Measurements from ENCODE around the gene SLC17A1.

SLC17A1 gene

DNA sequence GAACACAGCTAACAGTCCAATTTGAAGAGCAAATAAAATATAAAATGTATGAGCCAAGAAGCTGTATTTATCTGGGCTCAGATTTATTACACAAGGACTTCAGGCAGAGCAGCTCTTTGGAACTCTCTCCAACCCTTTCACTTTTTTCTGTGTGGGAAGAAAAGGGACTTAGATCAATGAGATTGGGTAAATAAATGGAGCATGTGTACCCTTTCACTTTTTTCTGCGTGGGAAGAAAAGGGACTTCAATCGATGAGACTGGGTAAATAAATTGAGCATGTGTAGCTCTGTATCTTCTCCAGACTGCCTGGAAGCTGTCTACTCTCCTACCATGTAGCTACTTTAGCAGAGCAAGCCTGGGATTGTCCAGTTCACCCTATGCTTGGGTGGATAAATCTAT, 31.5 kb upstream of the SLC17A1 start:
- H3K4me3 ChIP-seq (ENCODE audit: low read depth in 1 of 2, low read length in 2 of 2) = no peak overlapping the region
- H3K9me3 ChIP-seq (ENCODE audit: low read length) = no peaks in the 10 kb centered on the region
- no peak overlapping the region for H3K27ac ChIP-seq (ENCODE audit: low read depth, low read length)
- H3K4me1 ChIP-seq (ENCODE audit: insufficient read depth, low read length) = no peaks in the 10 kb centered on the region
- H3K27me3 ChIP-seq (ENCODE audit: control insufficient read depth in 1 of 2, insufficient read depth in 2 of 2, low read length in 2 of 2) = no peaks in the 10 kb centered on the region
- H3K36me3 ChIP-seq (ENCODE audit: insufficient read depth, low read length) = no peaks in the 10 kb centered on the region
- no peak overlapping the region for H3K9ac ChIP-seq (ENCODE audit: low read length)

DNA sequence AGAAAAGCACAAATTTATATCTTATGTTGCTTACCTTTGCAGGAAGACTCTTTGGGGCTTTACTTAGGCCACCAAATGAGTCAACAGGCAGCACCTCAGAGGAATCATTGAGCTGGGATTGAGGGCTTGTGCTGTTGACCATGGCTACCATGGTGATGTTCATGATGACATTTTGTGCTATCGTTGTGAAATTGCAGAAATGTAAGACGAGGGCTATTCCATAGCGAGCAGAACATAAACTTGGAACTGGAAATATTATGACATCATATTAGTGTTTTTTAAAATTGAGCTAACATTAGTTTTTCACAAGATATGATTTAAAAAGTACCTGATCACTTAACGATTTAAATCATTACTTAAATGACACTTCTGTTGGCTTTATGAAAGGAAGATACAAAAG, 30.3 kb upstream of the SLC17A1 start:
- Histone ChIP-seq H3K27ac (ENCODE audit: low read depth, low read length) (no peak overlapping the region), H3K27me3 (ENCODE audit: control insufficient read depth in 1 of 2, insufficient read depth in 2 of 2, low read length in 2 of 2) (no peaks in the 10 kb centered on the region), H3K4me3 (ENCODE audit: low read depth in 1 of 2, low read length in 2 of 2) (no peak overlapping the region)

DNA sequence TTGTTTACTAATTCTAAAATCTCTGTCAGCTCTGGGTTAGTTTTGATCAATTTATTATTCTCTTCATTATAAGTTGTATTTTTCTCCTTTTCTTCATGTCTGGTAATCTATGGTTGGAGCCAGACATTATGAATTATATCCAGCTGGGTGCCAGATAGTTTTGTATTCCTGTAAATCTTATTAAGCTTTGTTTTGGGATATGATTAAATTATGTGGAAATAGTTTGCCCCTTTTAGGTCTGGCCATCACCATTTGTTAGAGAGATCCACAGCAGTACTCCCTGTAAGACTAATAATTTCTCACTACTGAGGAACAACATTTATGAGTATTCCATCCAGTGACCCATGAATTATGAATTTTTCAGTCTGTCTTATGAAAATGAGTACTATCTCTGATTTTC, 20.9 kb upstream of the SLC17A1 start:
- Histone ChIP-seq H3K9me3 (ENCODE audit: low read length) (no peaks in the 10 kb centered on the region), H3K9ac (ENCODE audit: low read length) (no peak overlapping the region)

More for the DNA sequence above, 30.3 kb upstream of the SLC17A1 start:
- H3K4me1 ChIP-seq (ENCODE audit: insufficient read depth, low read length) = no peaks in the 10 kb centered on the region
- H3K36me3 ChIP-seq (ENCODE audit: insufficient read depth, low read length) = no peaks in the 10 kb centered on the region
- no peak overlapping the region for H3K9ac ChIP-seq (ENCODE audit: low read length)
- H3K9me3 ChIP-seq (ENCODE audit: low read length) = no peaks in the 10 kb centered on the region

DNA sequence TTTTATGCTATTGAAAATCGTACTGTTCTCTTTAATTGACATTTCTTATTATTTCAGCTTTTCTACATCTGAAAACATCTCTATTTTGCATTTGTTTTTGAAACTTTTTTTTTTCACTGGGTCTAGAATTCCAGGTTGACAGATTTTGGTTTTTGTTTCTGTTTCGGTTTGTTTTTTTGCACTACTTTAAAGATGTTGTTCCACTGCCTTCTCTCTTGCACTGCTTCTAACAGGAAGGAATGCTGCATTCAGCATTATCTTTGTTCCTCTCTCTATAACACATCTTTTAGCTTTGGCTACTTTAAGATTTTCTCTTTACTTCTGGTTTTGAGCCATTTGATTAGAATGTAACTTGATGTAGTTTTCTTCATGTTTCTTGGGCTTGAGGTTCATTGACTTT, 20.1 kb upstream of the SLC17A1 start:
- H3K27ac ChIP-seq (ENCODE audit: low read depth, low read length) = no peak overlapping the region
- no peaks in the 10 kb centered on the region for H3K9me3 ChIP-seq (ENCODE audit: low read length)
- H3K36me3 ChIP-seq (ENCODE audit: insufficient read depth, low read length) = no peaks in the 10 kb centered on the region
- H3K4me1 ChIP-seq (ENCODE audit: insufficient read depth, low read length) = no peaks in the 10 kb centered on the region
- H3K9ac ChIP-seq (ENCODE audit: low read length) = no peak overlapping the region
- H3K27me3 ChIP-seq (ENCODE audit: control insufficient read depth in 1 of 2, insufficient read depth in 2 of 2, low read length in 2 of 2) = no peaks in the 10 kb centered on the region
- no peak overlapping the region for H3K4me3 ChIP-seq (ENCODE audit: low read depth in 1 of 2, low read length in 2 of 2)

More for the DNA sequence above, 20.9 kb upstream of the SLC17A1 start:
- H3K36me3 ChIP-seq (ENCODE audit: insufficient read depth, low read length) = no peaks in the 10 kb centered on the region
- H3K27me3 ChIP-seq (ENCODE audit: control insufficient read depth in 1 of 2, insufficient read depth in 2 of 2, low read length in 2 of 2) = no peaks in the 10 kb centered on the region
- H3K4me3 ChIP-seq (ENCODE audit: low read depth in 1 of 2, low read length in 2 of 2) = no peak overlapping the region
- H3K4me1 ChIP-seq (ENCODE audit: insufficient read depth, low read length) = no peaks in the 10 kb centered on the region
- no peak overlapping the region for H3K27ac ChIP-seq (ENCODE audit: low read depth, low read length)

DNA sequence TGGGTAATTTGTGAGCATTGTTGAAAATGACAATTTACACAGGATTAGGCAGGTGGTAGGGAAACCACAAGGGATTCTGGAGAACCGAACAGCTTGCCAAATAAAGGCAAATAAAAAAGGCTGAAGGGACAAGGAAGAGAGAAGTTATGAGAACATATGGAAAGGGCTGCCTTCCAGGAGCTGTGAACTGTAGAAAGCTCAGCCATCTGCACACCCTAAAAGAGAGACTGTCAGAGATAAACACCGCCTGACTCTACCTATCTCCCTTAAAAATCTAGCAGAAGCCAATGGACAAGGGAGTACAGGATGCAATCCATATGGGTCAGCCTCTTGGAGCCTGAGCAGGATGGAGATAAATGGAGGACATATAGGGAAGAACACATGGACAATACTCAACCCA, 12.7 kb upstream of the SLC17A1 start:
- Histone ChIP-seq H3K27me3 (ENCODE audit: control insufficient read depth in 1 of 2, insufficient read depth in 2 of 2, low read length in 2 of 2) (no peaks in the 10 kb centered on the region), H3K4me1 (ENCODE audit: insufficient read depth, low read length) (no peaks in the 10 kb centered on the region), H3K36me3 (ENCODE audit: insufficient read depth, low read length) (no peaks in the 10 kb centered on the region), H3K4me3 (ENCODE audit: low read depth in 1 of 2, low read length in 2 of 2) (no peak overlapping the region), H3K27ac (ENCODE audit: low read depth, low read length) (no peak overlapping the region), H3K9me3 (ENCODE audit: low read length) (no peaks in the 10 kb centered on the region), H3K9ac (ENCODE audit: low read length) (no peak overlapping the region)

DNA sequence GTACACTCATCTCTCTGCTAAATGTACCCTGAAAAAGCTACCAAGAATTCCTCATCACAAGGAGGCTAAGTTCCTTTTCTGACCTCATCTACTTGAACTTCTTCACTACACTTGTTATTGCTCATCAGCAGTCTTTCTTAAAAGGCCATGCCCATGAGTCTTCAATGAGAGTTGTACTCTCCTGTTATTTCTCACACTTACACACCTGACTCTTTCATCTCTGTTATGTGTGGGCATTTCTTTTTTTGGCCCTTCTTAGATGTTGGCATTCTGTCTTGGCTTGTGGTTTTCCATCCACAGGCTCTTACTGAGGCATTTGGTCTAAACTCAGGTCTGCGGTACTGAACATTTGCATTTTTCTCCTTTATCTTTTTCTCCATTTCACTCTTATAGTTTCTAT, 10.7 kb upstream of the SLC17A1 start:
- no peaks in the 10 kb centered on the region for H3K9me3 ChIP-seq (ENCODE audit: low read length)
- no peaks in the 10 kb centered on the region for H3K36me3 ChIP-seq (ENCODE audit: insufficient read depth, low read length)
- no peaks in the 10 kb centered on the region for H3K27me3 ChIP-seq (ENCODE audit: control insufficient read depth in 1 of 2, insufficient read depth in 2 of 2, low read length in 2 of 2)
- no peaks in the 10 kb centered on the region for H3K4me1 ChIP-seq (ENCODE audit: insufficient read depth, low read length)
- no peak overlapping the region for H3K4me3 ChIP-seq (ENCODE audit: low read depth in 1 of 2, low read length in 2 of 2)
- no peak overlapping the region for H3K27ac ChIP-seq (ENCODE audit: low read depth, low read length)
- H3K9ac ChIP-seq (ENCODE audit: low read length) = no peak overlapping the region

DNA sequence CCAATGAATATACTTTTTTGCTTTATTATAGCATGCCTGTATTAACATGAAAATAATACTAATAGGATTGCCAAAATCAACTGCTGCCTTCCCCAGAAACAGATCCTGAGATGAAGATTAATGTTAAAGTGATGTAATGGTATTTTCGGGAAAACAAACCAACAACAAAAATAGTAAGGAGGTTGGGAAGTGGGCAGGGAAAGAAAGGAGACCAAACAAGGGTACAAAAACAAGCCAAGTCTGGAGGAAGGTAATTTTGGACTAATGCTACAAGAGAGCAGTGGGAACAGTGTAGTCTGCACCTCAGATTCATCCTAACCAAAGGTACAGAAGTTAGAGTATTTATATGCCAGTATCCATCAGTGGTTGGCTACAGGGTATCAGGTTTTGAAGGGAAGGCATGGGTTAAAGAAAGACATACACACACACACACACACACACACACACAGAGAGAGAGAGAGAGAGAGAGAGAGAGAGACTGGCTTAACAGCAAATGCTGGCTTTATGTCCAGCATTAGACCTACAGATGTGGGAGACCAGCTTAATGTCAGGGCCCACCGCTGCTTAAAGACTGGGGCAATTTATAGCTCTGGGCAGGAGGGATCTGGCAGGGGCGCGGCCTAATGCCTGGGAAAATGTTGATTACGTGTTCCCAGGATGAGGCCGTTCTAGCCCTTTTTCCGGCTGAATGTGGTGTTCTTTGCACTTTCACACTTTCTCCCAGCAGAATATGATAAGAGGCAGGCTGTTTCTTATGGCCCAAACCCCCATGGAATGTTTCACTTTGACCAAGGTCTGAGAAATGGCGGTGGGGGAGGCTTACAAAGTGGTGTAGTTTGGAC, 3.8 kb upstream of the SLC17A1 start:
- no peaks in the 10 kb centered on the region for H3K27me3 ChIP-seq (ENCODE audit: control insufficient read depth in 1 of 2, insufficient read depth in 2 of 2, low read length in 2 of 2)
- H3K36me3 ChIP-seq (ENCODE audit: insufficient read depth, low read length) = no peaks in the 10 kb centered on the region
- no peaks in the 10 kb centered on the region for H3K9me3 ChIP-seq (ENCODE audit: low read length)
- H3K4me3 ChIP-seq (ENCODE audit: low read depth in 1 of 2, low read length in 2 of 2) = no peak overlapping the region
- no peaks in the 10 kb centered on the region for H3K4me1 ChIP-seq (ENCODE audit: insufficient read depth, low read length)
- H3K9ac ChIP-seq (ENCODE audit: low read length) = no peak overlapping the region
- H3K27ac ChIP-seq (ENCODE audit: low read depth, low read length) = no peak overlapping the region

DNA sequence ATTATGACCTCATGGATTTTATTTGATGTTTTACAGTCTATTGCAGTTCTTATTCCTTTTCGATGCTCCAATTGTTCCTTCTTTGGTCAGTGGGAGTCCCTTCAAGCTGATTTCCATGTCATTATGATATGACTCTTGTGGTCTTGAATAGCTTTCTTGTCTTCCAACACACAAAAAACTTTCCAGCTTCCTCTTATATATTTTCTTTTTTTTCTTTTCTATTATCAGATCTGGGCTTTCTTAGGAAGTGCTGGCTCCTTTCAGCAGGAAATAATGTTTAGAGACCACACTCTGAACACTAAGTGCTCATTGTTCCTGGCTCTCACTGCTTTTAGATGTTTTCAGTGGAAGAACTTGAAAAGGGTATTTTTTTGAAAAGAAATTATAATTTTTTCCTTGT, 3.1 kb upstream of the SLC17A1 start:
- no peaks in the 10 kb centered on the region for H3K36me3 ChIP-seq (ENCODE audit: insufficient read depth, low read length)
- H3K27me3 ChIP-seq (ENCODE audit: control insufficient read depth in 1 of 2, insufficient read depth in 2 of 2, low read length in 2 of 2) = no peaks in the 10 kb centered on the region
- H3K4me1 ChIP-seq (ENCODE audit: insufficient read depth, low read length) = no peaks in the 10 kb centered on the region
- no peak overlapping the region for H3K9ac ChIP-seq (ENCODE audit: low read length)
- H3K4me3 ChIP-seq (ENCODE audit: low read depth in 1 of 2, low read length in 2 of 2) = no peak overlapping the region
- H3K27ac ChIP-seq (ENCODE audit: low read depth, low read length) = no peak overlapping the region
- H3K9me3 ChIP-seq (ENCODE audit: low read length) = no peaks in the 10 kb centered on the region

DNA sequence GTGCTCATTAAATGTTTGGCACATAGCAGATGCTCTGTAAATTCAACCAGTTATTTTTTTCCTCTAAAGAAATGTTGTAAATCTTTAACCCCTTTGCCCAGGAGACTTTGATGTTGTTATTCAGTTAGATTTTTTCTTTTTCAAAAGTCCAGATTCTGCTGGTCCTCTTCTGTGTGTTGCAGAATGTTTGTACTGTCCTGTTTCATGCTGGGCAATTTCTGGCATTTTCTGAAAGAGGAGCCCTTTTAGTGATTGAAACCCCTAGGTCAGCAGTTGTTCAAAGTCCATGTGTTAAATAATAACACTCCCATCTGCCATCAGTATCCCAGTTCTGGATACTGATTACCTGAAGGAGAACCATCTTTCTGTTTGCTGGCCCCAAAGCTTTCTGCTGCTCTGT, 1.3 kb upstream of the SLC17A1 start:
- Histone ChIP-seq H3K27ac (ENCODE audit: low read depth, low read length) (no peak overlapping the region), H3K9ac (ENCODE audit: low read length) (no peak overlapping the region), H3K4me1 (ENCODE audit: insufficient read depth, low read length) (no peaks in the 10 kb centered on the region), H3K9me3 (ENCODE audit: low read length) (no peaks in the 10 kb centered on the region), H3K27me3 (ENCODE audit: control insufficient read depth in 1 of 2, insufficient read depth in 2 of 2, low read length in 2 of 2) (no peaks in the 10 kb centered on the region), H3K4me3 (ENCODE audit: low read depth in 1 of 2, low read length in 2 of 2) (no peak overlapping the region), H3K36me3 (ENCODE audit: insufficient read depth, low read length) (no peaks in the 10 kb centered on the region)

DNA sequence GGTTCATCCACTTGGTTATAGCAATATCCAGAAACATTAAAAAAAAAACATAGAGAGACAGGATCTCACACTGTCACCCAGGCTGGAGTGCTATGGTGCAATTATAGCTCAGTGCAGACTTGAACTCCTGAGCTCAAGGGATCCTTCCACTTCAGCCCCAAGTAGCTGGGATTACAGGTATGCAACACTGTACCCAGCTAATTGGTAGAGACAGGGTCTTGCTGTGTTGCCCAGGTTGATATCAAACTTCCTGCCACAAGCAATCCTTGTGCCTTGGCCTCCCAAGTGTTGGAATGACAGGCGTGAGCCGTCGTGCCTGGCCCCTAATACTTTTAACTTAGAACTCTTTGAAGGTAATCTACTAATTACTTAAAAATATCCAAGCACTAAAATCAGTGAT, 818 bp upstream of the SLC17A1 start:
- Histone ChIP-seq H3K27ac (ENCODE audit: low read depth, low read length) (no peak overlapping the region), H3K9me3 (ENCODE audit: low read length) (no peaks in the 10 kb centered on the region), H3K9ac (ENCODE audit: low read length) (no peak overlapping the region), H3K27me3 (ENCODE audit: control insufficient read depth in 1 of 2, insufficient read depth in 2 of 2, low read length in 2 of 2) (no peaks in the 10 kb centered on the region), H3K4me3 (ENCODE audit: low read depth in 1 of 2, low read length in 2 of 2) (no peak overlapping the region), H3K36me3 (ENCODE audit: insufficient read depth, low read length) (no peaks in the 10 kb centered on the region), H3K4me1 (ENCODE audit: insufficient read depth, low read length) (no peaks in the 10 kb centered on the region)

DNA sequence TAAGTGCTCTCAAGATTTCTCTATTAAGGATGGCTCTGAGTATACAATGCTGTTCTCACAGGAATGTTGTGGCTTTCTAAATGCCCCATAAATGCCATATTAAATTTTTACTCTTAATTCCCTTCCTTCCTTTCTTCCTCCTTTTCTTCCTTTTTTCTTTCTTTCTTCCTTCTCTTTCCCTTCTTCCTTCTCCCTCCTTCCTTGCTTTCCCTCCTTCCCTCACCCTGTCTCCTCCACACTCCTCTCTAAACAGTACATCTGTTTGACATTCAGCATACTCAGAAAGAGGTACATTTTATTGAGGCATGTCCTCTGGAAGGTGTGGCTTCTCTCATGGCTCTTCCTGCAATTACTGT, 433 bp upstream of the SLC17A1 start:
- Histone ChIP-seq H3K9ac (ENCODE audit: low read length) (no peak overlapping the region), H3K27me3 (ENCODE audit: control insufficient read depth in 1 of 2, insufficient read depth in 2 of 2, low read length in 2 of 2) (no peaks in the 10 kb centered on the region), H3K4me1 (ENCODE audit: insufficient read depth, low read length) (no peaks in the 10 kb centered on the region), H3K4me3 (ENCODE audit: low read depth in 1 of 2, low read length in 2 of 2) (no peak overlapping the region), H3K36me3 (ENCODE audit: insufficient read depth, low read length) (no peaks in the 10 kb centered on the region), H3K27ac (ENCODE audit: low read depth, low read length) (no peak overlapping the region), H3K9me3 (ENCODE audit: low read length) (no peaks in the 10 kb centered on the region)

DNA sequence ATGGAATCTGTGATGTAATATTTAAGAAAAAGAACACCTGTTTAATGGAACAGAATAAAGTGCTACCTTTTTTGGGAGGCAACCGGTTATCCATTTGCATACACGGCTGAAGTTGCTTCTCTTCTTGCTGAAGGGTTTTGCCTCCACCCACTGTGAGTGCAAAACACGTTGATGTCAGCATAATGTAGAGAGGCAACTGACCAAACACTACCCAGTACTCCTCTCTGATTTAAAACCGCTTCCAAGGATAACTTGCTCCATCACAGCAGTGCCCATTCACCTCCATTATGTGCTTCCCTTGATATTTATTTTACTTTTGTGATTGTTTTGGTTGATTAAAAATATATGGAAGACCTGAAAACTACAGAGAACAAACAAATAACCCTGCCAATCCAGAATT, 1.4 kb downstream of the SLC17A1 start:
- H3K36me3 ChIP-seq (ENCODE audit: insufficient read depth, low read length) = no peaks in the 10 kb centered on the region
- H3K9me3 ChIP-seq (ENCODE audit: low read length) = no peaks in the 10 kb centered on the region
- H3K9ac ChIP-seq (ENCODE audit: low read length) = no peak overlapping the region
- H3K4me1 ChIP-seq (ENCODE audit: insufficient read depth, low read length) = no peaks in the 10 kb centered on the region
- H3K27me3 ChIP-seq (ENCODE audit: control insufficient read depth in 1 of 2, insufficient read depth in 2 of 2, low read length in 2 of 2) = no peaks in the 10 kb centered on the region
- H3K27ac ChIP-seq (ENCODE audit: low read depth, low read length) = no peak overlapping the region
- no peak overlapping the region for H3K4me3 ChIP-seq (ENCODE audit: low read depth in 1 of 2, low read length in 2 of 2)
